Measurements from ENCODE around the gene ARID3A.

- TF ChIP-seq, protein P1, sequence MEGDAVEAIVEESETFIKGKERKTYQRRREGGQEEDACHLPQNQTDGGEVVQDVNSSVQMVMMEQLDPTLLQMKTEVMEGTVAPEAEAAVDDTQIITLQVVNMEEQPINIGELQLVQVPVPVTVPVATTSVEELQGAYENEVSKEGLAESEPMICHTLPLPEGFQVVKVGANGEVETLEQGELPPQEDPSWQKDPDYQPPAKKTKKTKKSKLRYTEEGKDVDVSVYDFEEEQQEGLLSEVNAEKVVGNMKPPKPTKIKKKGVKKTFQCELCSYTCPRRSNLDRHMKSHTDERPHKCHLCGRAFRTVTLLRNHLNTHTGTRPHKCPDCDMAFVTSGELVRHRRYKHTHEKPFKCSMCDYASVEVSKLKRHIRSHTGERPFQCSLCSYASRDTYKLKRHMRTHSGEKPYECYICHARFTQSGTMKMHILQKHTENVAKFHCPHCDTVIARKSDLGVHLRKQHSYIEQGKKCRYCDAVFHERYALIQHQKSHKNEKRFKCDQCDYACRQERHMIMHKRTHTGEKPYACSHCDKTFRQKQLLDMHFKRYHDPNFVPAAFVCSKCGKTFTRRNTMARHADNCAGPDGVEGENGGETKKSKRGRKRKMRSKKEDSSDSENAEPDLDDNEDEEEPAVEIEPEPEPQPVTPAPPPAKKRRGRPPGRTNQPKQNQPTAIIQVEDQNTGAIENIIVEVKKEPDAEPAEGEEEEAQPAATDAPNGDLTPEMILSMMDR (IDR thresholded peaks at IDR 0.05; ENCODE audit: extremely low read depth in 1 of 2, insufficient read depth in 1 of 2, low read depth in 1 of 2, low read length in 2 of 2): no peak
- no peak for TF ChIP-seq POLR2AphosphoS5 (IDR thresholded peaks at IDR 0.05; ENCODE audit: insufficient read depth, low read depth, low read length)
- no peak for TF ChIP-seq POLR2A (IDR thresholded peaks at IDR 0.05; ENCODE audit: low read depth, low read length)
- no peak for TF ChIP-seq EZH2 (IDR thresholded peaks at IDR 0.05; ENCODE audit: borderline replicate concordance, low read depth, low read length, severe bottlenecking)
- no peak for TF ChIP-seq MYC (IDR thresholded peaks at IDR 0.05; ENCODE audit: low read depth, low read length)
- no peak for TF ChIP-seq MAX (IDR thresholded peaks at IDR 0.05; ENCODE audit: insufficient read depth, insufficient read length)
- TF ChIP-seq JUN (IDR thresholded peaks at IDR 0.05; ENCODE audit: borderline replicate concordance, insufficient read depth, insufficient read length, low read depth): no peak
- TF ChIP-seq GATA2 (IDR thresholded peaks at IDR 0.05; ENCODE audit: insufficient read depth, insufficient read length, low read depth, low read length): no peak
Measured at GRCh38 chr19:902093-902370, 23.8 kb upstream of the ARID3A start.
